Measurements from ENCODE around the gene CFAP46.

CFAP46 gene

GRCh38 chr10:132942101-132943057, at the start of gene CFAP46:
Gene CFAP46 (minus strand): TSS chr10:132942570. CDS start chr10:132942484, 86 bp downstream.
- DNase-seq (ENCODE audit: low read depth in 2 of 2), result no peak

DNA sequence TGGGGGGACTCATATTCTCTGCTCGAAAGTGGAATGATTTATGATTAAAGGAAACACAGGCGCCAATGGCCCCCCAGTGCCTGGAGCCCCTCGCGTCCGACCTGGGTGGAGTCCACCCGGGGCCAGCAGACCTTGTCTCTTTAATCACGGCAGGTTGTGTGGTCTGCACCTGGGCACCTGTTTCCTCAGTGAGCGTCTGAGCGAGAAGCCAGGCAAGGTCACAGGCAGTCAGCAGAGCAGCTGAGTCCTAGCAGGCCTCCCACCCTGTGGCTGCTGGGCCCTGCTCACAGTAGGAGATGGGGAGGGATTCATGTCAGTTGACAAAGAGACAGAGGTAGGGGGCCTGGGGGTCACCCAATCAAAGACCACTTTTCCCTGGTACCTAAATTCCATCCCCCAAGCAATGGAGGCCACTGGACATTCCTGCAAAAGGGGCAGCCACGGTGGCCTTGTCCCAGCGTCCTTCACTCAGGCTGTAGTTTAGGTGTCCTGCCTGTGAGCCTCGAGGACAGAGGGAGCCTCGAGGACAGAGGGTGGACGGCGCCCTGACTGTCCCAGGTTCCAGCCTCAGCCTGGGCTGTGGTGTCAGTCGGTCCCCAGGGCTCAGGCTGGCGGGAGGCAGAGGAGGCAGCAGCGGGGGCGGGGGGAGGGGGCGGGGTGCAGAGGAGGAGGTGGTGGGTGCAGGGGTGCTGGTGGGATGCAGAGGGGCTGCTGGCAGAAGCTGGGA, 49.5 kb upstream of the CFAP46 start:
- no peak for DNase-seq (ENCODE audit: low read depth in 2 of 2)

DNA sequence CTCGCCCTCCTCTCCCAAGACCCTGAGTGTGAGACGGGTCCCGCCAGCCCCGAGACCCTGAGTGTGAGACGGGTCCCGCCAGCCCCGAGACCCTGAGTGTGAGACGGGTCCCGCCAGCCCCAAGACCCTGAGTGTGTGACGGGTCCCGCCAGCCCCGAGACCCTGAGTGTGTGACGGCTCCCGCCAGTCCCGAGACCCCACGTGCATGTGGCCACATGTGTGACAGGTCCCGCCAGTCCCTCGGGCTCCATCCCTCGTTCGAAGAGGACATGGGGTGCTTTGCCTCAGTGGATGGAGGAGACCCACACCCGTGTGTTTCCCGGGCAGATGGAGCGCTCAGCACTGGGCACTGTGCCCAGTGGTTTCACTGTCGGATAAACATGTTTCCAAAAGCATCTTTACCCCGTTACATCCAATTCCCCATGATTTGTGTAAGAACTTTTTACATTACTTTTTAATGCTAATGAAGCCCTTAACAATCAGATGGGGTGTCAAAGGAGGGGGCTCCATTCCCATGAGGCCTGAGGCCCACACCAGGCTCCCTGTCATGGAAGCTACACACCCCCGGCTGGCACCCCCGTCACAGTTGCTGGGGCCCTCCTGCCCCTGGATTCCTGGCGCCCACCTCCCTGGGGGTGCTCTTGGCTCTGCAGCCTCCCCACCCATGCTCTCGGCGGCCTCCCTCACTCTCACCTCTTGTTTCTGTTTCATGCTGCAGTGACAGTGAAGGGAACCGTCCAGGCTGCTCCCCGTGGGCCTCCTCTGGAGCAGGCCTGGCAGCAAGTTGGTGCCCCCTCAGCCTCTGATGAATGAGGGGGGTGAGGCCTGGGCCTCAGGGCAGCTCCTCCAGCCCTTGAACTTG, 48.5 kb upstream of the CFAP46 start:
- DNase-seq (ENCODE audit: low read depth in 2 of 2), result no peak

DNA sequence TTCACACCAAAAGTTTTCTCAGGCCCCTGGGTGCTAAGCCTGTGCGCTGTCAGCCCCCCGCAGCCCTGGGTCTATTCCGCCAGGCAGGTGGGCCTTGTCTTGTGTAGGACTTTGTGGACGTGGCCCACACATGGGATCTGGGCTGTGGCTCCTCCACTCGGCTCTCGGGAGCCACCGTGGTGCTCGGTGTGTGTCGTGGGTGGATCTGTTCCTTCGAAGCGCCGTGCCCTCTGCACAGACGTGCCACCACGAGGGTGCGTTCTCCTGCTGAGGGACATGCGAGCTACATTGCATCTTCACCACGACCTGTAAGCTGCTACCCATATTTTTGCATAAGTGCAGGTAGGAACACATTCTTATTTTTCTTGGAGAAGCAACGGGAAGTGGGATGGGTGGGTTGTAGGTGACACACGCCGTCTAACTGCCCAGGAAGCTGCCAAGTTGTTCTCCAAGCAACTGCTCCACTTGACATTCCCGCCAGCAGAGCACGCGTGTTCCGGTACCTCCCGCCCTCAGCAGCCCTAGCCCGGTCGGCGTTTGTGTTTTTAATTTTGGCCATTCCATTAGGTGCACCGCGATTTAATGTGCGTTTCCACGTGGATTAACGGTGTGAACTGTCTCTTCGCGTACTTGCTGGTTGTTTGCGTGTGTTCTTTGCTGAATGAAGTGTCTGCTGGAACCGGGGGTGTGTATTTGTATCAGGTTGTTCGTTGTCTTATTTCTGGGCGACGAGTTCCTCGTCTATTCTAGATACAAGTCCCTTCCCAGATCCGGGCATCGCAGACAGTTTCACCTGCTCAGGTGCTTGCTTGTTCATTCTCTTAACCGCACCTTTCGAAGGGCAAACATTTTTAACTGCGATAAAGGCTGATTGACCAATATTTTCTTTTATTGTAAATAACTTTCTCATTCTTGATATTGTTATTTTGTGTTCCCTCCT, 47.4 kb upstream of the CFAP46 start:
- DNase-seq (ENCODE audit: low read depth in 2 of 2), result no peak

DNA sequence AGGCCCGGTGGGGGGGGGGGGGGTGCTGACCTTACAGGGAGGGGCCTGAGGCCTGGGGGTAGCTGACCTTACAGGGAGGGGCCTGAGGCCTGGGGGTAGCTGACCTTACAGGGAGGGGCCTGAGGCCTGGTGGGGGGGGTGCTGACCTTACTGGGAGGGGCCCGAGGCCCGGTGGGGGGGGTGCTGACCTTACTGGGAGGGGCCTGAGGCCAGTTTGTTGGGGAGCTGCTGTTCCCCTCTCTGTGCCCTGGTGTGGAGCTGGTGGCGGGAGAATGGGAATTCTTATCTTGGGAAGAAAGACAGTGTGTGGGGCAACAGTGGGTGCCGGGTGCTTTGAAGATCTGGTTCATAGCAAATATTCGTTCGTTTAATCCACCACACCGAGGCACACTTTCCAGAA, 46.6 kb upstream of the CFAP46 start:
- DNase-seq (ENCODE audit: low read depth in 2 of 2), result no peak

DNA sequence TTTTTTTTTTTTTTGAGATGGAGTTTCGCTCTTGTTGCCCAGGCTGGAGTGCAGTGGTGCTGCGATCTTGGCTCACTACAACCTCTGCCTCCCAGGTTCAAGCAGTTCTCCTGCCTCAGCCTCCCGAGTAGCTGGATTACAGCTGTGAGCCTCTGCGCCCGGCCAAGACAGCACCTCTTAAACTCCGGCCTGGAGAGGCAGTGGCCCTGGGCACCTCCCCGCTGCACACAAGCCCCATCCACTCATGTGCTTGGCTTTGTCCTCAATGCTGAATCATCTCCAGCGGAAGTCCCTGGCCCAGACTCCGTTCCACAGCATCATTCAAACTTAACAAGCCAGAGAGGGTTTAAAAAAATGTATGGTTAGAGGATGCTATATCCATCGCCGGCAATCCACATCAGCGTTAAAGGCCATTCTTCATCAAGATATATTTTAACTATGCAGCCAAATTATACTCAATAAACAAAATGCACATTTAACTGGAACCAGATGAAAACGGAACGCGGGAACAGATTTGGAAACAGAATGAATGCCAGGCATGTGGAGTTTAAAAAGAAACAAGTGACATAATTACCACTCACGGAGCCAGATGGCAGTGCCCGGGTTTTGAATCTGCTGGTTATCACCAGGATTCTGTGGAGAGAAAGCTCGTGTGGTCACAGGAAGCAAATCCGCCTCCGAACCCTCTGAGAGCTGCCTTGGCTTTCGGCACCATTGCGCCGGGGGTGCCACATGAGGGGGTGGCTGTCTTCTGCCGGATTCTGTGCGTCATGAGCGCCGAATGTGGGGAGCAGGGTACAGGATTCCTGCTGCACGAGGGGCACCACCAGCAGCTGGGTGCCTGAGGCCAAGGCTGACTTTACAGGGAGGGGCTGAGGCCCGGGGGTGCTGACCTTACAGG, 45.6 kb upstream of the CFAP46 start:
- no peak for DNase-seq (ENCODE audit: low read depth in 2 of 2)

GRCh38 chr10:132986978-132987377, 44.6 kb upstream of the CFAP46 start:
- no peak for DNase-seq (ENCODE audit: low read depth in 2 of 2)

DNA sequence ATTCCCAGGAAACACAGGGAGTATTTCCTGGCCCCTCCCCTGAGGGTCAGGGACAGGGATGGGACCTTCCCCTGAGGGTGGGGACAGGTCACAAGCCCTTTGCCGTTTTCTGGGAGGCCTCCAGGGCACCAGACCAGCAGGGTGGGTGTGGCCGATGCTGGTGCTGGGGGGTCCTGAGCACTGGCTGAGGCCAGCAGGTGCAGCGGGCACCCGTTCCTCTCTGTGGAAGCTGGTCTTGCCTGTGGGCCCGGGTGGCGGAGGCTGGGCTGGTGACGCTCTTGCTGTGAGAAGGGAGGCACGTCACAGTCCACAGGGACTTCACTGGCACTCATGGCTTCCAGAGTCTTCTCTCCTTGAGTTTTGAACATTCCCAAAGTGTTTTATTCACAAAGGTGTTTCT, 44.2 kb upstream of the CFAP46 start:
- no peak for DNase-seq (ENCODE audit: low read depth in 2 of 2)

GRCh38 chr10:132986076-132986475, 43.7 kb upstream of the CFAP46 start:
- no peak for DNase-seq (ENCODE audit: low read depth in 2 of 2)

DNA sequence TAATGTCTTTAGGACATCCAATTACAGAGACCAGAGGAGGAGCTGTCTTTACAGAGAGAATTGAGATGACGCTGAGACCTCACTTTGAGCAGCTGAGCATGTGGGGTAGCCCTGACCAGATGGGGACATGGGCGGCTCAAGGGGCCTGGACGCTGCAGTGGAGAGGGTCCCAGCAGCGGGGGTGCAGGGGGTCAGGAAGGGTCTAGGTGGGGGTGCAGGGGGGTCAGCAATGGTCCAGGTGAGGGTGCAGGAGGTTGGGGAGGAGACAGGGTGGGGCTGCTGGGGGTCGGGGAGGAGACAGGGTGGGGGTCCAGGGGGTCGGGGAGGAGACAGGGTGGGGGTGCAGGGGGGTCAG, 43.2 kb upstream of the CFAP46 start:
- no peak for DNase-seq (ENCODE audit: low read depth in 2 of 2)

DNA sequence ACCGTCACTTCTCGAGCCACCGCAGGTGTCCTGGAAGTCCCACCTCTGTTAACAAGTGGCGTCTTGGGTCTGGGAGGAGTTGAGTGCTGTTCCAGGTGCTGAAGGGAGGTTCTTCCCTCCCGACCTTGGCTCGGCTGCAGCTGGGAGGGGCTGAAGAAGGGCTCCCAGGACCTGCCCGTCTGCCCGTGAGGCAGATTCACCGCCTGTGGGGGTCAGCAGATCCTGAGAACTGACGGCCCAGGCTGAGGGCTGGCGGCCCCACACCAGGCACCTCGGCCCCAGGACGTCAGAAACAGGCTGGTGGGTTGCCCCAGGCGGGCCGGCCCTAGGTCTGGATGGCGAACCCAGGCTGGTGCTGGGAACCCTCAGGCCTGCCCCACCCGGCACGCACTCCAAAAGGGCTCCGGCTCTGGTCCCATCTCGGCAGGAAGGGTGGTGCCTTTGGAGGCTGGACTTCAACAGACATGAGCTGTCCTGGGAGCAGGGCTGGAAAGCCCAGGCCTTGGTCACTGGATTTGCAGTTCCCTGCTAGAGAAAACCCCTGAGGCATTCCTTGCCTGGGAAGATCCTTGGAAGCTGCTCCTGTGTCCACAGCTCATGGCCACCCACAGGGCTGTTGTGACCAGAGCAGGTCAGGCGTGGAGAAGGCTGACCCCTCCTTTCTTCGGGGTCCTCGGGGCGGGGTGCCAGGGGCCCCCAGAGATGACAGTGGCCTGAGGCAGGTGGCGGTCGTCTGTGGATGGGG, 42.6 kb upstream of the CFAP46 start:
- no peak for DNase-seq (ENCODE audit: low read depth in 2 of 2)

DNA sequence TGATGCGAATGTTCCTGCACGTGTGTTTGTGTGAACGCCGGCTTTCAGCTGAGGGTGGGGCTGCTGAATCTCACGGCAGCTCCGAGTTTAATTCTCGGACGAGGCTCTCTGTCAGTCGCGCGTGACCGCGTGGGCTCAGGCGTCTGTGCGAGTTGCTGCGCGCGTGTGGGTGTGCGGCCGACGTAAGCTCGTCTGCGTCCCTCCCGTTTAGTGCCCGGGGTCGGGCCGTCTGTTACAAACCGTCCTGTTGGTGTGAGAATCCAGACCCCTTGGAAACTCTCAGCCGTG, 41.6 kb upstream of the CFAP46 start:
- no peak for DNase-seq (ENCODE audit: low read depth in 2 of 2)

GRCh38 chr10:132983252-132984007, 41.1 kb upstream of the CFAP46 start:
- DNase-seq (ENCODE audit: low read depth in 2 of 2), result no peak

- DNase-seq (ENCODE audit: low read depth in 2 of 2), result no peak
Observed at GRCh38 chr10:132982301-132982989, 40.1 kb upstream of the CFAP46 start.

- DNase-seq (ENCODE audit: low read depth in 2 of 2), result no peak
Observed at GRCh38 chr10:132981746-132982145, 39.4 kb upstream of the CFAP46 start.

DNA sequence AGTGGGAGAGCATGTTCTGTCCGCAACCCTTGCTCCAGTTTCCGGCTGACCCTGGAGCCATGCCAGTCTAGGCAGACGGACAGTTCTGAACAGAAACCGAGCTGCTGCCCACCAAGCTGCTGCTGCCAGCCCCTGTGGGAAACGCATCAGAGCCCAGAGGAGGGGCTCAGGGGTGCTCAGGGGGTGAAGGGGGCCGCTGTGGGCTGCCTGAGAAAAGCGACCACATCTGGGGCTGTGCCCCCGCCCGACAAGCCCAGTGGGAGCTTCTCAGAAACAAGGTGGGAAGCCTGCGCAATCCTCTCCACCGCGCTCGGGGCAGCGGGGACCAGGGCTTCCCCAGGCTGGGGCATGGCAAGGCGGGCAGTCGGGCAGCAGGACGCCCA, 38.8 kb upstream of the CFAP46 start:
- no peak for DNase-seq (ENCODE audit: low read depth in 2 of 2)

- no peak for DNase-seq (ENCODE audit: low read depth in 2 of 2)
Observed at GRCh38 chr10:132980426-132981172, 38.2 kb upstream of the CFAP46 start.
